CD4-positive, alpha-beta T cell treated with Interleukin-4 for 4 hours (primary cell): Measurements from ENCODE around the gene IVD.

ENCODE experiments used
- DNase-seq: peaks from one replicate; pipeline ENCODE4 v3.0.0-alpha.2; 2020

The IVD gene

DNA sequence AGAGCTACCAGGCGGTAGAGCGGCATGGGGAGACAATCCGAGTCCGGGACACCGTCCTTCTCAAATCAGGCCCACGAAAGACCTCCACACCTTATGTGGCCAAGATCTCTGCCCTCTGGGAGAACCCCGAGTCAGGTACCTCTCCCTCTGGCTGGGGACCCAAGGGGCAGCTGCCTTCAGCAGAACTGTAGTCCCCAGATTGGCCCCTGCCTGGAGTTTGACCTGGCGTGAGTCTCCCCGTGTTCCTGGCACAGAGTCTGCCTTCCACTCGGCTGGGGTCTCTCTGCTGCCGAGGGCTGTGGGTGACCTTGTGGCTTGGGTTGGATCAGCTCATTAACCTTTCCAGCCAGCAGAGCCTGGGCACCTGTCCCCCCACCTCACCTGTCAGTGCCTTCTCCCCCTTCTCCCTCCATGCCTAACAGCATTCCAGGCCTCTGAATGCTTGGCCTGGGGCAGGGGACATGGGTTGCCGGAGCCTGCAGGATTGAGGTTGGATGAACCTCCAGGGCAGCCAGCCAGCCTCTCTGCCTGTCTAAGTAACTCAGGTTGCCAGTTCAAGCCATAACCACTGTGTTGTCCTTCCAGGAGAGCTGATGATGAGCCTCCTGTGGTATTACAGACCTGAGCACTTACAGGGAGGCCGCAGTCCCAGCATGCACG, 58.4 kb downstream of the IVD start:
- DNase-seq, result no peak

DNA sequence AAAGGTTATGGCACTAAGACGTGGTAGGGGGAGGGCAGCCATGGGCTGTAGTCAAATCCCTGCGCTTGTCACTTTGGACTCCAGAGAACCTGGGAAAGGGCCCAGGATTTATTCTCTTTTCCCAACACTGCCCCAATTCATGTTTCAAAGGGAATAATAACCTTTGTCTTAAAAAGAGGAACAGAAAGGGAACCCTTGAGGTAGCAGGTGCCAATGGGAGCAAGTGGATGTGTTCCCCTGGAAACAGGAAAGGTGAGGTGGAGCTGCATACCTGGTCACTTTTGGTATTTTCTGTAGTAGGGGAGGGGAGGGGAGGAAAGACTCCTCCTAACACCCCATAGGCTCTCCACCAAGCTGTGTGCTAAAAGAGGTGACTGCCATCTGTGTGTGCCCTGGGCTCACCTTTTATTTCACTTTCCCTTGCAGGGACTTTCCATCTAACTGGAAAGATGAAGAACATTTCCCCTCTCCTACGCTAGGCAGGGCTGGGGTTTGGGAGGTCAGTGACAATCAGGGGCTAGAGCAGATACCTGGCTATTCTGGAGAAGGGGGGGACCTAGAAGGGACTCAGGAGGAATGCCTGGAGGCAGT, 59.1 kb downstream of the IVD start:
- no peak for DNase-seq

DNA sequence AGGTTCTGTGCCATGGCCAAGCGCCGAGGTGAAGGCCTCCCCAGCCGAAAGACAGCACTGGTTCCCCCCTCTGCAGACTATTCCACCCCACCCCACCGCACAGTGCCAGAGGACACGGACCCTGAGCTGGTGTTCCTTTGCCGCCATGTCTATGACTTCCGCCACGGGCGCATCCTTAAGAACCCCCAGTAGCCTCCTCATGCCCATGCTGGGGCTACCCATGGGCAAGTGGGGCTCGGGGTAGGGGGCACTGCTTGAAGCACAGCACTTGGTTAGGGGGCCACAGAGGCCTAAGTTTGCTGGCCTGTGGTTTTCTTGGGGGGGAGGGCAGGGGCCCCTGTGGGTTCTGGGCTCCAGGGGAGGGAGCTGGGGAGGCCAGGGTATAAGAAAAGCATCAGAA, 60.3 kb downstream of the IVD start:
- DNase-seq, result no peak

- DNase-seq, result no peak
These were observed 61.0 kb downstream of the IVD start for GRCh38 chr15:40466426-40467260.

GRCh38 chr15:40467261-40467615, 61.6 kb downstream of the IVD start:
- DNase-seq, result no peak

DNA sequence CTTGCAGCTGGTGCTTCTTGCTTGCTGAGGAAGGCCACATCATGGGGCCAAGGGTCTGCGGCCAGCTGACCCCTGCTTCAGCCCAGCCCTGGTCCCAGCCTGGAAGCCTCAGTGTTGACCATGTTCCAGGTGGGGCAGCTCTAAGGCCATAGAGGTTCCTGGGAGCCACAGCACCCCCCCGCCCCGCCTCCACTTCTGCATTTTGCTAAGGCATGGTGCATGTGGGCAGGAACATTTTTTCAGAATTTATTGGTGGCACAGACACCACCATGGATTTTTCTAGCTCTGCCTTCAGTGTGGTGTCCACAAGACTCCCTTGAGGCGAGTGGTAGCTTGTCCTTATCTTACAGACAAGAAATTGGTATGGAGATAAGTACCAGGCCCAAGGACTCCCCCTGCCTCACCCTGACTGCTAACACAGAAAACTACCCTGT, 63.3 kb downstream of the IVD start:
- DNase-seq, result no peak

GRCh38 chr15:40469776-40470390, 64.3 kb downstream of the IVD start:
- no peak for DNase-seq

DNA sequence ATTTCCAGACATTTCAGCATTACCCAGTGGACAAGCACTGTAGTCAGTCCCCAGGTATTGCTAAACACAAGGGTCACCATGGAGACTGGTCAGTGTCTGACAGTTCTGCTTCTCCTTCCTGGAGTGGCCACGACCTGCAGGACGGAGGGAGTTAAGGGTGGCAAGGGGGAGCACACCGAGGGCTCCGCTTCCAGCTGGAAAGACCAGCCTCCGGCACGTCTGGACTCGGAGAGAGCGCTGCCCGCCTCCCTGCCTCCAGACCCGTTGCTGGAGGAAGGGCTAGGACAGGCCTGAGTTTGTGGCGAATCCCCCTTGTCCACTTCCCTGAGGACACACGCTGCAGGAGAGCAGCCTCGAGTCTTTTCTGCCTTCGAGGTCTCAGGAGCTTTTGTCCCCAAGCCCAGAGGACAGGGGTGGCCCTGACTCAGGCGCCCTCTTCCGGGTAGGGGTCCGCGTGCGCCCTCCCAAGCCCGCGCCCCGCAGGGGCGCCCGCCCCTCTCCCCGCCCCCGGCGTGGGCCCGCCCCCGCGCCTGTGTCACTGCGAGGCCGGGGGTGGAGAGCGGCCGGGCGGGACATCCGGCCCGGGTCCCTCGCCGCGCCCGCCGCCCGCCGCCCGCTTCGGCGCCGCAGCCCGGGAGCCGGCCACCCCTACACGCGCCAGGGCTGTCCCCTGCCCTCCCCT, 65.0 kb downstream of the IVD start, which contains the start of gene CHST14:
Gene CHST14 (plus strand): TSS at position 562 of the 682 bp plus-strand sequence. CDS start 230 bp downstream, outside the sequence.
- DNase-seq, result peak; percentile 42
